ENCODE measurements around the gene HIPK3.
A peak's percentile ranks its signal among the peaks of the same experiment; 100 is the strongest.

HIPK3 gene

GRCh38 chr11:33402066-33402465, 144.9 kb downstream of the HIPK3 start:
- Histone ChIP-seq H3K36me3 (ENCODE audit: insufficient read depth, low read length) (no peaks in the 10 kb centered on the region), H3K4me1 (ENCODE audit: insufficient read depth, low read length) (no peaks in the 10 kb centered on the region), H3K79me2 (ENCODE audit: insufficient read depth, low read length) (no peaks in the 10 kb centered on the region), H3K4me3 (ENCODE audit: low read depth in 1 of 2, low read length in 2 of 2) (no peak overlapping the region), H3K9ac (ENCODE audit: low read depth, low read length) (no peak overlapping the region), H3K4me2 (ENCODE audit: insufficient read depth, low read length) (no peak overlapping the region), H3K27me3 (ENCODE audit: insufficient read depth, low read length, poor library complexity) (no peaks in the 10 kb centered on the region), H4K20me1 (ENCODE audit: insufficient read depth, low read length) (no peaks in the 10 kb centered on the region), H3K27ac (ENCODE audit: low read length) (no peak overlapping the region), H3K9me3 (ENCODE audit: insufficient read depth, low read length, severe bottlenecking) (no peaks in the 10 kb centered on the region), H2AFZ (ENCODE audit: low read depth, low read length) (no peak overlapping the region)
- DNase-seq, result no peak
- no peak for TF ChIP-seq EZH2 (IDR thresholded peaks at IDR 0.05; ENCODE audit: borderline replicate concordance, low read depth, low read length, severe bottlenecking)
- TF ChIP-seq CTCF (IDR thresholded peaks at IDR 0.05; ENCODE audit: borderline replicate concordance, extremely low read depth, low read length, poor library complexity, severe bottlenecking), result no peak
- ATAC-seq (ENCODE audit: insufficient read depth, low read depth), result 0 out of 3 replicates have a peak, but pooled peaks have one; percentile 48

- Histone ChIP-seq H3K9ac (ENCODE audit: low read depth, low read length) (no peak overlapping the region), H3K27me3 (ENCODE audit: insufficient read depth, low read length, poor library complexity) (no peaks in the 10 kb centered on the region), H4K20me1 (ENCODE audit: insufficient read depth, low read length) (no peaks in the 10 kb centered on the region), H3K36me3 (ENCODE audit: insufficient read depth, low read length) (no peaks in the 10 kb centered on the region), H3K4me3 (ENCODE audit: low read depth in 1 of 2, low read length in 2 of 2) (no peak overlapping the region), H3K27ac (ENCODE audit: low read length) (no peak overlapping the region), H3K4me1 (ENCODE audit: insufficient read depth, low read length) (no peaks in the 10 kb centered on the region), H3K4me2 (ENCODE audit: insufficient read depth, low read length) (no peak overlapping the region), H3K9me3 (ENCODE audit: insufficient read depth, low read length, severe bottlenecking) (no peaks in the 10 kb centered on the region), H3K79me2 (ENCODE audit: insufficient read depth, low read length) (no peaks in the 10 kb centered on the region), H2AFZ (ENCODE audit: low read depth, low read length) (no peak overlapping the region)
- DNase-seq, result no peak
- no peak for TF ChIP-seq EZH2 (IDR thresholded peaks at IDR 0.05; ENCODE audit: borderline replicate concordance, low read depth, low read length, severe bottlenecking)
- no peak for TF ChIP-seq CTCF (IDR thresholded peaks at IDR 0.05; ENCODE audit: borderline replicate concordance, extremely low read depth, low read length, poor library complexity, severe bottlenecking)
- ATAC-seq (ENCODE audit: insufficient read depth, low read depth), result no peak
These were observed 146.2 kb downstream of the HIPK3 start for GRCh38 chr11:33403344-33403743.

GRCh38 chr11:33405834-33406602, 148.8 kb downstream of the HIPK3 start:
- ATAC-seq (ENCODE audit: insufficient read depth, low read depth), result no peak
- Histone ChIP-seq H3K27ac (ENCODE audit: low read length) (no peak overlapping the region), H3K4me1 (ENCODE audit: insufficient read depth, low read length) (no peaks in the 10 kb centered on the region), H2AFZ (ENCODE audit: low read depth, low read length) (no peak overlapping the region), H3K4me2 (ENCODE audit: insufficient read depth, low read length) (no peak overlapping the region), H3K9me3 (ENCODE audit: insufficient read depth, low read length, severe bottlenecking) (no peaks in the 10 kb centered on the region), H4K20me1 (ENCODE audit: insufficient read depth, low read length) (no peaks in the 10 kb centered on the region), H3K79me2 (ENCODE audit: insufficient read depth, low read length) (no peaks in the 10 kb centered on the region), H3K9ac (ENCODE audit: low read depth, low read length) (no peak overlapping the region), H3K4me3 (ENCODE audit: low read depth in 1 of 2, low read length in 2 of 2) (no peak overlapping the region), H3K27me3 (ENCODE audit: insufficient read depth, low read length, poor library complexity) (peaks cover 4% of the 10 kb centered on the region), H3K36me3 (ENCODE audit: insufficient read depth, low read length) (no peaks in the 10 kb centered on the region)
- no peak for DNase-seq
- TF ChIP-seq CTCF (IDR thresholded peaks at IDR 0.05; ENCODE audit: borderline replicate concordance, extremely low read depth, low read length, poor library complexity, severe bottlenecking) (no peak), EZH2 (IDR thresholded peaks at IDR 0.05; ENCODE audit: borderline replicate concordance, low read depth, low read length, severe bottlenecking) (no peak)
